RPMI7951 (cell line): Measurements from ENCODE around the gene FGD4. TPM values are rescaled to one million over a fixed set of nuclear protein-coding genes. Genes with fewer than 3 reads are reported as not detected.
A peak's percentile ranks its signal among the peaks of the same experiment; 100 is the strongest.

ENCODE experiments used
- DNase-seq: peaks from one replicate; pipeline ENCODE4 v3.0.0-alpha.2; 2012; ENCODE audit warnings: low read depth
- total RNA-seq: library from RNA; depleted of rRNA; stranded (reverse); fragments of >200 nt; shearing (Covaris generic); gene quantifications from 2 replicates; pipeline ENCODE4 v1.2.3, GENCODE V29; 2014; rRNA removed

FGD4 gene
- 1.4 and 2.0 TPM in 2 replicates for total RNA-seq

GRCh38 chr12:32399370-32400113, at the start of gene FGD4:
Gene FGD4, plus strand, starts transcription at chr12:32399558.
- peak; percentile 82 for DNase-seq

GRCh38 chr12:32353540-32353939, 45.8 kb upstream of the FGD4 start:
- DNase-seq = no peak

- DNase-seq = no peak
These were observed 41.6 kb upstream of the FGD4 start for GRCh38 chr12:32357601-32358249.

GRCh38 chr12:32360956-32361355, 38.4 kb upstream of the FGD4 start:
- DNase-seq = no peak

GRCh38 chr12:32362892-32363291, 36.5 kb upstream of the FGD4 start:
- DNase-seq = no peak

GRCh38 chr12:32365473-32366064, 33.8 kb upstream of the FGD4 start:
- DNase-seq = peak; percentile 59

- no peak for DNase-seq
These were observed 32.6 kb upstream of the FGD4 start for GRCh38 chr12:32366714-32367113.

GRCh38 chr12:32367381-32367780, 32.0 kb upstream of the FGD4 start:
- no peak for DNase-seq

GRCh38 chr12:32369202-32369601, 30.2 kb upstream of the FGD4 start:
- no peak for DNase-seq

GRCh38 chr12:32377344-32378055, 21.9 kb upstream of the FGD4 start:
- peak; percentile 13 for DNase-seq

- no peak for DNase-seq
These were observed 20.1 kb upstream of the FGD4 start for GRCh38 chr12:32379213-32379612.

GRCh38 chr12:32379667-32380066, 19.7 kb upstream of the FGD4 start:
- peak; percentile 15 for DNase-seq

GRCh38 chr12:32382226-32382625, 17.1 kb upstream of the FGD4 start:
- DNase-seq = no peak

GRCh38 chr12:32390572-32391219, 8.7 kb upstream of the FGD4 start:
- peak; percentile 14 for DNase-seq

- no peak for DNase-seq
These were observed 4.3 kb upstream of the FGD4 start for GRCh38 chr12:32395026-32395425.

- DNase-seq = no peak
These were observed 1.7 kb upstream of the FGD4 start for GRCh38 chr12:32397696-32398095.

GRCh38 chr12:32398181-32398580, 1.2 kb upstream of the FGD4 start:
- no peak for DNase-seq

GRCh38 chr12:32398816-32399369, 465 bp upstream of the FGD4 start:
- DNase-seq = no peak

GRCh38 chr12:32400114-32400672, 835 bp downstream of the FGD4 start:
- no peak for DNase-seq

- DNase-seq = no peak
These were observed 1.5 kb downstream of the FGD4 start for GRCh38 chr12:32400866-32401265.

- DNase-seq = no peak
These were observed 2.8 kb downstream of the FGD4 start for GRCh38 chr12:32402170-32402569.
